ENCODE data around the gene ADARB2. TPM values are rescaled to one million over a fixed set of nuclear protein-coding genes. Genes with fewer than 3 reads are reported as not detected.

Gene ADARB2
- total and polyA plus RNA-seq, 2 donors (not counting 1 experiment from before 2014, with no cell fraction given), result not detected

DNA sequence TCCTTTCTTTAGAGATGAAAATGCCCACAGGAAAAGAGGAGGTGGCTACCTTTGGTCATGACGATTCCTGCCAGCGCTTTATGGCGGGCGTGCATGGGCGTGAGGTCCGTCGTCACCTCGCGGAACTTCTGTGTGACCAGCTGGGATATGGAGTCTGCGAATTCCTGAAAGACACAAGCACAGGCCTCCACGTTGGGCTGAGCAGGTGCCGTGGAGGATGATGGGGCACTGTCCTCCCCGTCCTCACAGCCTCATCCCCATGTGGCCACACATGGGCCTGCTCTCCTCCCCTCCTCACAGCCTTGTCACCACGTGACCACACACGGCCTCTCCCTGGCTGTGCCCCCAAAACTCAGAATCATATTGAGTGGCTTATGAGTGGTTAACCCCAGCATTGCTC, 466.4 kb downstream of the ADARB2 start:
- Histone ChIP-seq H3K79me2 (ENCODE audit: control insufficient read depth, insufficient read depth, low read length) (no peaks in the 10 kb centered on the region), H3K9ac (ENCODE audit: insufficient read depth, low read length) (no peak overlapping the region), H3K27ac (ENCODE audit: insufficient read depth, low read length) (no peak overlapping the region), H3K4me3 (replicated peaks in 1 of 4; ENCODE audit: control extremely low read depth in 1 of 4, insufficient read depth in 1 of 4, low read depth in 3 of 4, low read length in 4 of 4) (no peak overlapping the region), H4K20me1 (ENCODE audit: control insufficient read depth, extremely low read depth, insufficient read depth, low read length) (no peaks in the 10 kb centered on the region), H3K4me2 (ENCODE audit: extremely low read depth, insufficient read depth, low read length) (no peak overlapping the region), H2AFZ (ENCODE audit: low read length) (no peak overlapping the region), H3K36me3 (ENCODE audit: control insufficient read depth, insufficient read depth, low read length) (no peaks in the 10 kb centered on the region), H3K27me3 (ENCODE audit: control insufficient read depth, insufficient read depth, low read length) (no peaks in the 10 kb centered on the region), H3K4me1 (ENCODE audit: control insufficient read depth, extremely low read depth, insufficient read depth, low read length) (no peaks in the 10 kb centered on the region), H3K9me3 (ENCODE audit: control insufficient read depth, insufficient read depth, low read depth, low read length) (no peaks in the 10 kb centered on the region)
- no peak for DNase-seq (ENCODE audit: low read depth in 2 of 2)
- TF ChIP-seq EZH2 (IDR thresholded peaks at IDR 0.05; ENCODE audit: low read length, missing control alignments) (no peak), CTCF (conservative IDR thresholded peaks at IDR 0.05 in 1 of 2, IDR thresholded peaks at IDR 0.05 in 1 of 2; ENCODE audit: low read depth in 1 of 2, low read length in 2 of 2) (no peak)

- H3K27ac ChIP-seq (ENCODE audit: insufficient read depth, low read length), result no peak overlapping the region
Observed at GRCh38 chr10:1270490-1270889, 466.8 kb downstream of the ADARB2 start.

GRCh38 chr10:1268831-1269230, 468.5 kb downstream of the ADARB2 start:
- no peaks in the 10 kb centered on the region for H4K20me1 ChIP-seq (ENCODE audit: control insufficient read depth, extremely low read depth, insufficient read depth, low read length)
- H3K79me2 ChIP-seq (ENCODE audit: control insufficient read depth, insufficient read depth, low read length), result no peaks in the 10 kb centered on the region
- H3K4me1 ChIP-seq (ENCODE audit: control insufficient read depth, extremely low read depth, insufficient read depth, low read length), result no peaks in the 10 kb centered on the region
- H3K4me2 ChIP-seq (ENCODE audit: extremely low read depth, insufficient read depth, low read length), result no peak overlapping the region
- H3K36me3 ChIP-seq (ENCODE audit: control insufficient read depth, insufficient read depth, low read length), result no peaks in the 10 kb centered on the region
- H3K27ac ChIP-seq (ENCODE audit: insufficient read depth, low read length), result no peak overlapping the region
- no peak overlapping the region for H3K9ac ChIP-seq (ENCODE audit: insufficient read depth, low read length)
- H2AFZ ChIP-seq (ENCODE audit: low read length), result no peak overlapping the region
- no peak for DNase-seq (ENCODE audit: low read depth in 2 of 2)
- no peaks in the 10 kb centered on the region for H3K9me3 ChIP-seq (ENCODE audit: control insufficient read depth, insufficient read depth, low read depth, low read length)
- H3K4me3 ChIP-seq (replicated peaks in 1 of 4; ENCODE audit: control extremely low read depth in 1 of 4, insufficient read depth in 1 of 4, low read depth in 3 of 4, low read length in 4 of 4), result no peak overlapping the region
- no peaks in the 10 kb centered on the region for H3K27me3 ChIP-seq (ENCODE audit: control insufficient read depth, insufficient read depth, low read length)
- no peak for TF ChIP-seq EZH2 (IDR thresholded peaks at IDR 0.05; ENCODE audit: low read length, missing control alignments)
- TF ChIP-seq CTCF (conservative IDR thresholded peaks at IDR 0.05 in 1 of 2, IDR thresholded peaks at IDR 0.05 in 1 of 2; ENCODE audit: low read depth in 1 of 2, low read length in 2 of 2), result no peak

More at GRCh38 chr10:1270490-1270889, 466.8 kb downstream of the ADARB2 start:
- Histone ChIP-seq H3K79me2 (ENCODE audit: control insufficient read depth, insufficient read depth, low read length) (no peaks in the 10 kb centered on the region), H3K4me2 (ENCODE audit: extremely low read depth, insufficient read depth, low read length) (no peak overlapping the region), H4K20me1 (ENCODE audit: control insufficient read depth, extremely low read depth, insufficient read depth, low read length) (no peaks in the 10 kb centered on the region), H2AFZ (ENCODE audit: low read length) (no peak overlapping the region), H3K36me3 (ENCODE audit: control insufficient read depth, insufficient read depth, low read length) (no peaks in the 10 kb centered on the region), H3K27me3 (ENCODE audit: control insufficient read depth, insufficient read depth, low read length) (no peaks in the 10 kb centered on the region), H3K9ac (ENCODE audit: insufficient read depth, low read length) (no peak overlapping the region), H3K9me3 (ENCODE audit: control insufficient read depth, insufficient read depth, low read depth, low read length) (no peaks in the 10 kb centered on the region), H3K4me1 (ENCODE audit: control insufficient read depth, extremely low read depth, insufficient read depth, low read length) (no peaks in the 10 kb centered on the region), H3K4me3 (replicated peaks in 1 of 4; ENCODE audit: control extremely low read depth in 1 of 4, insufficient read depth in 1 of 4, low read depth in 3 of 4, low read length in 4 of 4) (no peak overlapping the region)
- DNase-seq (ENCODE audit: low read depth in 2 of 2), result no peak
- TF ChIP-seq CTCF (conservative IDR thresholded peaks at IDR 0.05 in 1 of 2, IDR thresholded peaks at IDR 0.05 in 1 of 2; ENCODE audit: low read depth in 1 of 2, low read length in 2 of 2) (no peak), EZH2 (IDR thresholded peaks at IDR 0.05; ENCODE audit: low read length, missing control alignments) (no peak)
